ENCODE measurements around the gene RAD9A. TPM values are rescaled to one million over a fixed set of nuclear protein-coding genes. Genes with fewer than 3 reads are reported as not detected.

RAD9A gene
- total and polyA plus RNA-seq, 5 experiments from 2014 or later, result 6.5 to 58.1 (median 9.4) TPM

GRCh38 chr11:67415501-67416304 is 23.9 kb downstream of the RAD9A start, which contains the start of gene CARNS1:
CARNS1 (plus strand) TSS chr11:67415678; CDS start chr11:67416200, 522 bp downstream.
- no peaks in the 10 kb centered on the region for H3K36me3 Mint-ChIP-seq

GRCh38 chr11:67416416-67417335 is 24.9 kb downstream of the RAD9A start:
- H3K9me3 Mint-ChIP-seq, result no peaks in the 10 kb centered on the region
- peaks cover 30 to 83% (median 74%) of the 10 kb centered on the region in 4 donors for H3K4me1 Mint-ChIP-seq
- H3K4me3 Mint-ChIP-seq, result peak overlapping the region; percentile 76 to 96 (median 92)
- H3K27me3 Mint-ChIP-seq, result no peaks in the 10 kb centered on the region
- peak; percentile 80 to 96 (median 89) for DNase-seq
- peak overlapping the region; percentile 83 to 100 (median 98) for H3K27ac Mint-ChIP-seq
- POLR2A ChIA-PET, result interaction anchor here (0.9 to 31.8 kb wide), 14 partner anchors 16 to 91 kb away, joined by 3 to 2390 read pairs (median 24); partner anchors contain the start of genes AIP, CORO1B, PITPNM1 and POLD4
- ATAC-seq, result peak; percentile 61 to 68
- peaks cover 0 to 2% (median 0%) of the 10 kb centered on the region in 3 donors for H3K36me3 Mint-ChIP-seq

More at GRCh38 chr11:67415501-67416304, 23.9 kb downstream of the RAD9A start, which contains the start of gene CARNS1:
- DNase-seq (no peak), ATAC-seq (no peak)
- Mint-ChIP-seq H3K27me3 (no peaks in the 10 kb centered on the region), H3K4me1 (peaks cover 34 to 87% (median 78%) of the 10 kb centered on the region in 4 donors), H3K4me3 (peak within 1 kb of the TSS; percentile 84 to 96 (median 93)), H3K9me3 (no peaks in the 10 kb centered on the region), H3K27ac (peak within 1 kb of the TSS; percentile 83 to 100 (median 98))
- POLR2A ChIA-PET, result interaction anchor here (1.5 to 31.8 kb wide), 8 partner anchors 16 to 69 kb away, joined by 3 to 2390 read pairs (median 74); partner anchors contain the start of genes AIP, CORO1B, POLD4 and PPP1CA

GRCh38 chr11:67417425-67417824 is 25.6 kb downstream of the RAD9A start:
- POLR2A ChIA-PET, result interaction anchor here (0.8 to 31.8 kb wide), 18 partner anchors 15 to 801 kb away, joined by 3 to 2390 read pairs (median 6); partner anchors contain the start of genes AIP, CLCF1, CORO1B and PITPNM1

GRCh38 chr11:67418476-67419281 is 26.9 kb downstream of the RAD9A start:
- ATAC-seq (peak; percentile 12 to 19), DNase-seq (peak in 7 of 10 donors; percentile 49 to 83 (median 65))
- Mint-ChIP-seq H3K27ac (peak overlapping the region; percentile 86 to 100 (median 94)), H3K4me1 (peaks cover 21 to 72% (median 64%) of the 10 kb centered on the region in 4 donors), H3K36me3 (peaks cover 0 to 2% (median 0%) of the 10 kb centered on the region in 3 donors), H3K4me3 (peak overlapping the region; percentile 76 to 94 (median 86)), H3K27me3 (no peaks in the 10 kb centered on the region), H3K9me3 (no peaks in the 10 kb centered on the region)
- POLR2A ChIA-PET, result interaction anchor here (0.9 to 31.8 kb wide), 24 partner anchors 7 to 802 kb away, joined by 3 to 2390 read pairs (median 6); partner anchors contain the start of genes AIP, ANKRD13D, CLCF1 and CORO1B

More at GRCh38 chr11:67417425-67417824, 25.6 kb downstream of the RAD9A start:
- H3K36me3 Mint-ChIP-seq, result peaks cover 0 to 2% (median 0%) of the 10 kb centered on the region in 3 donors
- DNase-seq (no peak), ATAC-seq (no peak)
- H3K27ac Mint-ChIP-seq, result peak overlapping the region; percentile 86 to 100 (median 95)
- no peaks in the 10 kb centered on the region for H3K27me3 Mint-ChIP-seq
- H3K4me1 Mint-ChIP-seq, result peaks cover 26 to 78% (median 67%) of the 10 kb centered on the region in 4 donors
- H3K4me3 Mint-ChIP-seq, result peak overlapping the region; percentile 76 to 95 (median 89)
- no peaks in the 10 kb centered on the region for H3K9me3 Mint-ChIP-seq

GRCh38 chr11:67419325-67420049 is 27.7 kb downstream of the RAD9A start:
- peak overlapping the region; percentile 86 to 100 (median 94) for H3K27ac Mint-ChIP-seq
- H3K4me1 Mint-ChIP-seq, result peaks cover 21 to 68% (median 61%) of the 10 kb centered on the region in 4 donors
- H3K9me3 Mint-ChIP-seq, result no peaks in the 10 kb centered on the region
- POLR2A ChIA-PET, result interaction anchor here (0.7 to 31.8 kb wide), 20 partner anchors 7 to 149 kb away, joined by 3 to 2390 read pairs (median 8); partner anchors contain the start of genes AIP, ANKRD13D, CLCF1 and CORO1B
- no peaks in the 10 kb centered on the region for H3K27me3 Mint-ChIP-seq
- no peak for ATAC-seq
- no peak for DNase-seq
- H3K36me3 Mint-ChIP-seq, result peaks cover 0 to 3% (median 0%) of the 10 kb centered on the region in 3 donors
- peak overlapping the region; percentile 76 to 94 (median 86) for H3K4me3 Mint-ChIP-seq

GRCh38 chr11:67420147-67420645 is 28.4 kb downstream of the RAD9A start:
- Mint-ChIP-seq H3K27me3 (no peaks in the 10 kb centered on the region), H3K4me1 (peaks cover 22 to 68% (median 57%) of the 10 kb centered on the region in 4 donors), H3K27ac (peak overlapping the region; percentile 85 to 100 (median 93)), H3K4me3 (peak overlapping the region; percentile 76 to 94 (median 86)), H3K9me3 (no peaks in the 10 kb centered on the region), H3K36me3 (peaks cover 0 to 4% (median 0%) of the 10 kb centered on the region in 3 donors)
- ATAC-seq (no peak), DNase-seq (peak in 1 of 10 donors; percentile 23)
- POLR2A ChIA-PET, result interaction anchor here (0.6 to 31.8 kb wide), 14 partner anchors 8 to 149 kb away, joined by 3 to 2390 read pairs (median 44); partner anchors contain the start of genes AIP, CORO1B, PITPNM1 and POLD4

DNA sequence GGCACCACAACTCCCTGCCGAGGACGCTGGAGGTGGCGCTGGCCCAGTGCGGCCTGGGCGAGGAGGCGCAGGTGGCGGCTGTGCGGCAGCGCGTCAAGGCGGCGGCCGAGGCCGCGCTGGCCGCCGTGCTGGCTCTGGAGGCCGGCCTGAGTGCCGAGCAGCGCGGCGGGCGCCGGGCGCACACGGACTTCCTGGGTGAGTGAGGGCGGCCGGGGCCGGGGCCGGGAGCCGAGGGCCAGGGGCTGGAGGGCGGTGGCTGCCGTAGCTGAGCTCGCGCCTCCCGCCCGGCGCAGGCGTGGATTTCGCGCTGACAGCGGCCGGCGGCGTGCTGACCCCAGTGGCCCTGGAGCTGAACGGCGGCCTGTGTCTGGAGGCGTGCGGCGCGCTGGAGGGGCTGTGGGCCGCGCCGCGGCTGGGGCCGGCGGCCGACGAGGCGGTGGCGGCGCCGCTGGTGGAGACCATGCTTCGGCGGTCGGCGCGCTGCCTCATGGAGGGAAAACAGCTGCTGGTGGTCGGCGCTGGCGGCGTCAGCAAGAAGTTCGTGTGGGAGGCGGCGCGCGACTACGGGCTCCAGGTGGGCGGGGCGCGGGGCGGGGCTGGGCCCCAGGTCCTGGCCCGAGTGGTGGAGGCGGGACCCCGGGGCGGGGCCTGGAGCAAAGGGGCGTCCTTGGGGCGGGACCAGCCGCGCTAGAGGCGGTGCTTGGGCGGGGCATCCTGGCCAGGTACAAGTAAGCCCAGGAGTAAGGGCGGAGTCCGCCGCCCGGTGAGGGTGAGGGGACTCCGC is 29.1 kb downstream of the RAD9A start:
- peaks cover 23 to 66% (median 58%) of the 10 kb centered on the region in 4 donors for H3K4me1 Mint-ChIP-seq
- POLR2A ChIA-PET, result interaction anchor here (0.6 to 31.8 kb wide), 15 partner anchors 9 to 150 kb away, joined by 3 to 2390 read pairs (median 40); partner anchors contain the start of genes AIP, CDK2AP2, CORO1B and PITPNM1
- DNase-seq, result peak; percentile 97 to 100 (median 99)

GRCh38 chr11:67421430-67422031 is 29.7 kb downstream of the RAD9A start:
- ATAC-seq (no peak), DNase-seq (no peak)
- Mint-ChIP-seq H3K4me3 (peak overlapping the region; percentile 52 to 85 (median 70)), H3K27me3 (no peaks in the 10 kb centered on the region), H3K27ac (peak overlapping the region; percentile 80 to 95 (median 90)), H3K9me3 (no peaks in the 10 kb centered on the region), H3K4me1 (peaks cover 17 to 60% (median 52%) of the 10 kb centered on the region in 4 donors), H3K36me3 (peaks cover 0 to 4% (median 0%) of the 10 kb centered on the region in 3 donors)
- POLR2A ChIA-PET, result interaction anchor here (0.7 to 31.8 kb wide), 10 partner anchors 9 to 86 kb away, joined by 4 to 2390 read pairs (median 57); partner anchors contain the start of genes AIP, CDK2AP2, CORO1B and POLD4

More for the DNA sequence above, 29.1 kb downstream of the RAD9A start:
- peak; percentile 64 to 76 for ATAC-seq
- Mint-ChIP-seq H3K4me3 (peak overlapping the region; percentile 76 to 94 (median 86)), H3K36me3 (peaks cover 0 to 4% (median 0%) of the 10 kb centered on the region in 3 donors), H3K27ac (peak overlapping the region; percentile 80 to 100 (median 93)), H3K27me3 (no peaks in the 10 kb centered on the region), H3K9me3 (no peaks in the 10 kb centered on the region)

- peaks cover 0 to 4% (median 0%) of the 10 kb centered on the region in 3 donors for H3K36me3 Mint-ChIP-seq
- H3K4me3 Mint-ChIP-seq, result peak overlapping the region in 4 of 10 donors; percentile 2 to 52 (median 30)
- no peaks in the 10 kb centered on the region for H3K27me3 Mint-ChIP-seq
- DNase-seq (no peak), ATAC-seq (no peak)
- POLR2A ChIA-PET, result interaction anchor here (1.0 to 31.8 kb wide), 5 partner anchors 3 to 68 kb away, joined by 3 to 2390 read pairs (median 1094); partner anchors contain the start of genes CARNS1, PPP1CA, PTPRCAP and RAD9A
- peak overlapping the region in 5 of 10 donors; percentile 16 to 69 (median 40) for H3K27ac Mint-ChIP-seq
- H3K9me3 Mint-ChIP-seq, result no peaks in the 10 kb centered on the region
- H3K4me1 Mint-ChIP-seq, result peaks cover 14 to 49% (median 47%) of the 10 kb centered on the region in 4 donors
These were observed 31.1 kb downstream of the RAD9A start for GRCh38 chr11:67422891-67423290.

All from naive thymus-derived CD8-positive, alpha-beta T cell (primary cell).